ENCODE results near the gene ZCCHC14. TPM values are rescaled to one million over a fixed set of nuclear protein-coding genes. Genes with fewer than 3 reads are reported as not detected.

ZCCHC14 gene
- total and polyA plus RNA-seq, 2 of the 13 experiments (the other 11 are each of a cell fraction or from before 2014, with no cell fraction given): 12.4 to 12.5 TPM

- POLR2A ChIA-PET: no interaction called here
- in situ Hi-C loops (cut with HindIII; ENCODE audit: extremely low pct_ligation_motif_present, low pct_unique_long_range_greater_than_20kb): no loop called here
These were observed 34.4 kb downstream of the ZCCHC14 start for GRCh38 chr16:87458424-87458915.

GRCh38 chr16:87457709-87458423 is 35.0 kb downstream of the ZCCHC14 start:
- no peak overlapping the region for H3K27ac ChIP-seq (ENCODE audit: extremely low read length, insufficient read depth, low read length)
- H3K4me1 ChIP-seq (ENCODE audit: insufficient read depth, low read length): peaks cover 6% of the 10 kb centered on the region
- no TSS peak for BruUV-seq (replicated peaks)
- POLR2A ChIA-PET: no interaction called here
- H3K27me3 ChIP-seq (ENCODE audit: control insufficient read depth in 1 of 2, insufficient read depth in 2 of 2, low read length in 2 of 2): no peaks in the 10 kb centered on the region
- H3K4me3 ChIP-seq (replicated peaks in 1 of 3; ENCODE audit: insufficient read depth in 1 of 3, low read depth in 2 of 3, low read length in 3 of 3): no peak overlapping the region
- no peak for FAIRE-seq
- no peak overlapping the region for H3K9ac ChIP-seq (ENCODE audit: insufficient read depth, low read depth, low read length)
- ATAC-seq: no peak
- peaks cover 16% of the 10 kb centered on the region; the same call in 1 of the 2 replicates for H4K20me1 ChIP-seq (ENCODE audit: insufficient read depth, low read length)
- H2AFZ ChIP-seq (ENCODE audit: low read length): no peak overlapping the region
- H3K4me2 ChIP-seq (ENCODE audit: low read depth, low read length): no peak overlapping the region
- in situ Hi-C loops (cut with HindIII; ENCODE audit: extremely low pct_ligation_motif_present, low pct_unique_long_range_greater_than_20kb): no loop called here
- TF ChIP-seq NPAS2 (CRISPR knock-in tag; IDR thresholded peaks at IDR 0.05; ENCODE audit: borderline replicate concordance): no peak
- no peak for TF ChIP-seq ZNF562 (CRISPR knock-in tag; IDR thresholded peaks at IDR 0.05; ENCODE audit: borderline replicate concordance)
- TF ChIP-seq ZNF451 (CRISPR knock-in tag; IDR thresholded peaks at IDR 0.05): no peak
- TF ChIP-seq MEF2D (CRISPR knock-in tag; IDR thresholded peaks at IDR 0.05): no peak
- TF ChIP-seq KDM4B (CRISPR knock-in tag; IDR thresholded peaks at IDR 0.05): no peak
- no peak for TF ChIP-seq ZSCAN5A (CRISPR knock-in tag; IDR thresholded peaks at IDR 0.05; ENCODE audit: borderline replicate concordance)
- TF ChIP-seq SP1 (IDR thresholded peaks at IDR 0.05): no peak
- no peak for TF ChIP-seq SP1 (CRISPR knock-in tag; IDR thresholded peaks at IDR 0.05)
- peak; percentile 49 for TF ChIP-seq RBM22 (optimal IDR thresholded peaks at IDR 0.05; ENCODE audit: low read length)
- intact Hi-C loops (cut with micrococcal nuclease; ENCODE audit: unreplicated experiment): no loop called here
- peaks cover 27% of the 10 kb centered on the region for H3K79me2 ChIP-seq (ENCODE audit: insufficient read depth, low read length)
- CTCF ChIA-PET (ENCODE audit: low intra/inter-chr PET ratio, low total read pairs): no interaction called here
- H3K9me3 ChIP-seq (ENCODE audit: low read length): no peaks in the 10 kb centered on the region
- peaks cover 25 to 69% of the 10 kb centered on the region in 2 experiments for H3K36me3 ChIP-seq (replicated peaks in 1 of 2; ENCODE audit: control insufficient read depth in 1 of 2, insufficient read depth in 2 of 2, low read length in 2 of 2)
- no peak for DNase-seq (ENCODE audit: low spot score)
- 96% methylated on average over 22 of the region's 22 CpGs for WGBS (ENCODE audit: low lambda C conversion rate)

More at GRCh38 chr16:87458424-87458915, 34.4 kb downstream of the ZCCHC14 start:
- Histone ChIP-seq H3K79me2 (ENCODE audit: insufficient read depth, low read length) (peaks cover 30% of the 10 kb centered on the region), H2AFZ (ENCODE audit: low read length) (no peak overlapping the region), H3K27me3 (ENCODE audit: control insufficient read depth in 1 of 2, insufficient read depth in 2 of 2, low read length in 2 of 2) (no peaks in the 10 kb centered on the region), H3K36me3 (replicated peaks in 1 of 2; ENCODE audit: control insufficient read depth in 1 of 2, insufficient read depth in 2 of 2, low read length in 2 of 2) (peaks cover 20 to 63% of the 10 kb centered on the region in 2 experiments), H3K9ac (ENCODE audit: insufficient read depth, low read depth, low read length) (no peak overlapping the region), H3K4me2 (ENCODE audit: low read depth, low read length) (no peak overlapping the region), H3K9me3 (ENCODE audit: low read length) (no peaks in the 10 kb centered on the region), H3K4me1 (ENCODE audit: insufficient read depth, low read length) (peaks cover 12% of the 10 kb centered on the region), H4K20me1 (ENCODE audit: insufficient read depth, low read length) (peaks cover 16% of the 10 kb centered on the region; the same call in 1 of the 2 replicates), H3K27ac (ENCODE audit: extremely low read length, insufficient read depth, low read length) (no peak overlapping the region), H3K4me3 (replicated peaks in 1 of 3; ENCODE audit: insufficient read depth in 1 of 3, low read depth in 2 of 3, low read length in 3 of 3) (no peak overlapping the region)
- no TSS peak for BruUV-seq (replicated peaks)
- no peak for DNase-seq (ENCODE audit: low spot score)
- TF ChIP-seq NCOA1 (CRISPR knock-in tag; IDR thresholded peaks at IDR 0.05) (no peak), AGO2 (optimal IDR thresholded peaks at IDR 0.05; ENCODE audit: low read depth, low read length) (peak; percentile 33), ZNF337 (CRISPR knock-in tag; IDR thresholded peaks at IDR 0.05; ENCODE audit: borderline replicate concordance, low read depth) (no peak)
- CTCF ChIA-PET (ENCODE audit: low intra/inter-chr PET ratio, low total read pairs): no interaction called here
- intact Hi-C loops (cut with micrococcal nuclease; ENCODE audit: unreplicated experiment): no loop called here
- FAIRE-seq: no peak
- 97% methylated on average over 23 of the region's 23 CpGs for WGBS (ENCODE audit: low lambda C conversion rate)
- no peak for ATAC-seq

Data from HepG2 (cell line).